HepG2 (cell line): ENCODE data around the gene RAB5B. TPM values are rescaled to one million over a fixed set of nuclear protein-coding genes. Genes with fewer than 3 reads are reported as not detected.

ENCODE experiments used
- GATAD2A ChIP-seq: IDR thresholded peaks from 2 replicates; pipeline ENCODE4 v1.6.1; 2016
- GFI1 ChIP-seq: sonication (generic); formaldehyde crosslinking; IDR thresholded peaks from 2 replicates; pipeline ENCODE4 v1.5.0; 2020; ENCODE audit warnings: missing genetic modification reagents, mild to moderate bottlenecking, borderline replicate concordance
- HNRNPLL ChIP-seq: fragments of 200-400 bp; formaldehyde crosslinking; IDR thresholded peaks from 2 replicates; pipeline ENCODE4 v1.6.1; 2017; ENCODE audit warnings: mild to moderate bottlenecking, low read depth, low read length; ENCODE audit not compliant: poor library complexity, severe bottlenecking
- PAWR ChIP-seq: sonication (generic); formaldehyde crosslinking; IDR thresholded peaks from 2 replicates; pipeline ENCODE4 v1.4.0; 2020; ENCODE audit warnings: missing genetic modification reagents, mild to moderate bottlenecking, borderline replicate concordance
- PREB ChIP-seq: sonication (generic); formaldehyde crosslinking; IDR thresholded peaks from 2 replicates; pipeline ENCODE4 v1.4.0; 2020; ENCODE audit warnings: missing genetic modification reagents
- SOX6 ChIP-seq, 2 experiments: fragments of 450-650 bp in 1 of 2; sonication (generic) in 1 of 2; formaldehyde crosslinking in 1 of 2; IDR thresholded peaks; 2 replicates each; pipeline versions ENCODE4 v1.4.0 to v1.6.1; 2017 to 2020; ENCODE audit warnings: antibody characterized with exemption in 1 of 2, mild to moderate bottlenecking in 1 of 2, missing genetic modification reagents in 1 of 2
- ZNF180 ChIP-seq: sonication (generic); formaldehyde crosslinking; IDR thresholded peaks from 2 replicates; pipeline ENCODE4 v1.4.0; 2020; ENCODE audit warnings: low read depth, missing genetic modification reagents, borderline replicate concordance
- ZNF816 ChIP-seq: sonication (generic); formaldehyde crosslinking; IDR thresholded peaks from 2 replicates; pipeline ENCODE4 v1.8.0; 2022; ENCODE audit warnings: missing genetic modification reagents, mild to moderate bottlenecking, borderline replicate concordance
- polyA plus RNA-seq, 8 experiments: library from polyadenylated mRNA; depleted of rRNA in 3 of 8; stranded (reverse) in 7 of 8; unstranded in 1 of 8; fragments of >200 nt; fragmentation: Illumina TruSeq in 4 of 8; extraction: Trizol in 4 of 8; gene quantifications; 2 replicates each; pipeline versions ENCODE4 v1.2.1 to v1.2.3, GENCODE V29; 2011 to 2016; ENCODE audit warnings: low read depth in 4 of 8, missing spikeins in 1 of 8, mixed read lengths in 1 of 8; ENCODE audit not compliant: insufficient read depth in 1 of 8
- total RNA-seq, 5 experiments: library from RNA; depleted of rRNA; stranded (reverse); fragments of >200 nt; fragmentation: Illumina TruSeq; extraction: Trizol; gene quantifications; 2 replicates each; pipeline ENCODE4 v1.2.3, GENCODE V29; 2016; ENCODE audit warnings: low read depth in 1 of 5
- TF ChIP-seq, protein P1 (sequence below): IDR thresholded peaks from 2 replicates; pipeline ENCODE4 v1.6.1; 2012; ENCODE audit warnings: inconsistent platforms
- TF ChIP-seq, protein P2 (sequence below): sonication (generic); formaldehyde crosslinking; IDR thresholded peaks from 2 replicates; pipeline ENCODE4 v1.4.0; 2020; ENCODE audit warnings: missing genetic modification reagents, borderline replicate concordance
- TF ChIP-seq, protein P3 (sequence below): sonication (generic); formaldehyde crosslinking; IDR thresholded peaks from 2 replicates; pipeline ENCODE4 v1.4.0; 2020; ENCODE audit warnings: missing genetic modification reagents
- TF ChIP-seq, protein P4 (sequence below): sonication (generic); formaldehyde crosslinking; IDR thresholded peaks from 2 replicates; pipeline ENCODE4 v1.5.0; 2020; ENCODE audit warnings: mild to moderate bottlenecking, missing genetic modification reagents, borderline replicate concordance

RAB5B gene
- total and polyA plus RNA-seq, 2 of the 13 experiments (the other 11 are each of a cell fraction or from before 2014, with no cell fraction given) = 26.0 to 68.3 TPM

- TF ChIP-seq HNRNPLL (peak; percentile 4), ZNF816 (CRISPR knock-in tag) (no peak), ZNF180 (no peak), GFI1 (CRISPR knock-in tag) (no peak), SOX6 (IDR thresholded peaks at IDR 0.05) (no peak), SOX6 (CRISPR knock-in tag; IDR thresholded peaks at IDR 0.05) (peak; percentile 27; the same call in 1 of the 2 replicates), GATAD2A (0 out of 2 replicates have a peak, but pooled peaks have one; percentile 17), PAWR (CRISPR knock-in tag) (no peak), PREB (CRISPR knock-in tag) (no peak)
- TF ChIP-seq, protein P1, sequence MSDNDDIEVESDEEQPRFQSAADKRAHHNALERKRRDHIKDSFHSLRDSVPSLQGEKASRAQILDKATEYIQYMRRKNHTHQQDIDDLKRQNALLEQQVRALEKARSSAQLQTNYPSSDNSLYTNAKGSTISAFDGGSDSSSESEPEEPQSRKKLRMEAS = 0 out of 2 replicates have a peak, but pooled peaks have one; percentile 28
- TF ChIP-seq, protein P2, sequence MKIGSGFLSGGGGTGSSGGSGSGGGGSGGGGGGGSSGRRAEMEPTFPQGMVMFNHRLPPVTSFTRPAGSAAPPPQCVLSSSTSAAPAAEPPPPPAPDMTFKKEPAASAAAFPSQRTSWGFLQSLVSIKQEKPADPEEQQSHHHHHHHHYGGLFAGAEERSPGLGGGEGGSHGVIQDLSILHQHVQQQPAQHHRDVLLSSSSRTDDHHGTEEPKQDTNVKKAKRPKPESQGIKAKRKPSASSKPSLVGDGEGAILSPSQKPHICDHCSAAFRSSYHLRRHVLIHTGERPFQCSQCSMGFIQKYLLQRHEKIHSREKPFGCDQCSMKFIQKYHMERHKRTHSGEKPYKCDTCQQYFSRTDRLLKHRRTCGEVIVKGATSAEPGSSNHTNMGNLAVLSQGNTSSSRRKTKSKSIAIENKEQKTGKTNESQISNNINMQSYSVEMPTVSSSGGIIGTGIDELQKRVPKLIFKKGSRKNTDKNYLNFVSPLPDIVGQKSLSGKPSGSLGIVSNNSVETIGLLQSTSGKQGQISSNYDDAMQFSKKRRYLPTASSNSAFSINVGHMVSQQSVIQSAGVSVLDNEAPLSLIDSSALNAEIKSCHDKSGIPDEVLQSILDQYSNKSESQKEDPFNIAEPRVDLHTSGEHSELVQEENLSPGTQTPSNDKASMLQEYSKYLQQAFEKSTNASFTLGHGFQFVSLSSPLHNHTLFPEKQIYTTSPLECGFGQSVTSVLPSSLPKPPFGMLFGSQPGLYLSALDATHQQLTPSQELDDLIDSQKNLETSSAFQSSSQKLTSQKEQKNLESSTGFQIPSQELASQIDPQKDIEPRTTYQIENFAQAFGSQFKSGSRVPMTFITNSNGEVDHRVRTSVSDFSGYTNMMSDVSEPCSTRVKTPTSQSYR = peak; percentile 88
- TF ChIP-seq, protein P3, sequence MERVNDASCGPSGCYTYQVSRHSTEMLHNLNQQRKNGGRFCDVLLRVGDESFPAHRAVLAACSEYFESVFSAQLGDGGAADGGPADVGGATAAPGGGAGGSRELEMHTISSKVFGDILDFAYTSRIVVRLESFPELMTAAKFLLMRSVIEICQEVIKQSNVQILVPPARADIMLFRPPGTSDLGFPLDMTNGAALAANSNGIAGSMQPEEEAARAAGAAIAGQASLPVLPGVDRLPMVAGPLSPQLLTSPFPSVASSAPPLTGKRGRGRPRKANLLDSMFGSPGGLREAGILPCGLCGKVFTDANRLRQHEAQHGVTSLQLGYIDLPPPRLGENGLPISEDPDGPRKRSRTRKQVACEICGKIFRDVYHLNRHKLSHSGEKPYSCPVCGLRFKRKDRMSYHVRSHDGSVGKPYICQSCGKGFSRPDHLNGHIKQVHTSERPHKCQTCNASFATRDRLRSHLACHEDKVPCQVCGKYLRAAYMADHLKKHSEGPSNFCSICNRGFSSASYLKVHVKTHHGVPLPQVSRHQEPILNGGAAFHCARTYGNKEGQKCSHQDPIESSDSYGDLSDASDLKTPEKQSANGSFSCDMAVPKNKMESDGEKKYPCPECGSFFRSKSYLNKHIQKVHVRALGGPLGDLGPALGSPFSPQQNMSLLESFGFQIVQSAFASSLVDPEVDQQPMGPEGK (CRISPR knock-in tag) = peak; percentile 82
- TF ChIP-seq, protein P4, sequence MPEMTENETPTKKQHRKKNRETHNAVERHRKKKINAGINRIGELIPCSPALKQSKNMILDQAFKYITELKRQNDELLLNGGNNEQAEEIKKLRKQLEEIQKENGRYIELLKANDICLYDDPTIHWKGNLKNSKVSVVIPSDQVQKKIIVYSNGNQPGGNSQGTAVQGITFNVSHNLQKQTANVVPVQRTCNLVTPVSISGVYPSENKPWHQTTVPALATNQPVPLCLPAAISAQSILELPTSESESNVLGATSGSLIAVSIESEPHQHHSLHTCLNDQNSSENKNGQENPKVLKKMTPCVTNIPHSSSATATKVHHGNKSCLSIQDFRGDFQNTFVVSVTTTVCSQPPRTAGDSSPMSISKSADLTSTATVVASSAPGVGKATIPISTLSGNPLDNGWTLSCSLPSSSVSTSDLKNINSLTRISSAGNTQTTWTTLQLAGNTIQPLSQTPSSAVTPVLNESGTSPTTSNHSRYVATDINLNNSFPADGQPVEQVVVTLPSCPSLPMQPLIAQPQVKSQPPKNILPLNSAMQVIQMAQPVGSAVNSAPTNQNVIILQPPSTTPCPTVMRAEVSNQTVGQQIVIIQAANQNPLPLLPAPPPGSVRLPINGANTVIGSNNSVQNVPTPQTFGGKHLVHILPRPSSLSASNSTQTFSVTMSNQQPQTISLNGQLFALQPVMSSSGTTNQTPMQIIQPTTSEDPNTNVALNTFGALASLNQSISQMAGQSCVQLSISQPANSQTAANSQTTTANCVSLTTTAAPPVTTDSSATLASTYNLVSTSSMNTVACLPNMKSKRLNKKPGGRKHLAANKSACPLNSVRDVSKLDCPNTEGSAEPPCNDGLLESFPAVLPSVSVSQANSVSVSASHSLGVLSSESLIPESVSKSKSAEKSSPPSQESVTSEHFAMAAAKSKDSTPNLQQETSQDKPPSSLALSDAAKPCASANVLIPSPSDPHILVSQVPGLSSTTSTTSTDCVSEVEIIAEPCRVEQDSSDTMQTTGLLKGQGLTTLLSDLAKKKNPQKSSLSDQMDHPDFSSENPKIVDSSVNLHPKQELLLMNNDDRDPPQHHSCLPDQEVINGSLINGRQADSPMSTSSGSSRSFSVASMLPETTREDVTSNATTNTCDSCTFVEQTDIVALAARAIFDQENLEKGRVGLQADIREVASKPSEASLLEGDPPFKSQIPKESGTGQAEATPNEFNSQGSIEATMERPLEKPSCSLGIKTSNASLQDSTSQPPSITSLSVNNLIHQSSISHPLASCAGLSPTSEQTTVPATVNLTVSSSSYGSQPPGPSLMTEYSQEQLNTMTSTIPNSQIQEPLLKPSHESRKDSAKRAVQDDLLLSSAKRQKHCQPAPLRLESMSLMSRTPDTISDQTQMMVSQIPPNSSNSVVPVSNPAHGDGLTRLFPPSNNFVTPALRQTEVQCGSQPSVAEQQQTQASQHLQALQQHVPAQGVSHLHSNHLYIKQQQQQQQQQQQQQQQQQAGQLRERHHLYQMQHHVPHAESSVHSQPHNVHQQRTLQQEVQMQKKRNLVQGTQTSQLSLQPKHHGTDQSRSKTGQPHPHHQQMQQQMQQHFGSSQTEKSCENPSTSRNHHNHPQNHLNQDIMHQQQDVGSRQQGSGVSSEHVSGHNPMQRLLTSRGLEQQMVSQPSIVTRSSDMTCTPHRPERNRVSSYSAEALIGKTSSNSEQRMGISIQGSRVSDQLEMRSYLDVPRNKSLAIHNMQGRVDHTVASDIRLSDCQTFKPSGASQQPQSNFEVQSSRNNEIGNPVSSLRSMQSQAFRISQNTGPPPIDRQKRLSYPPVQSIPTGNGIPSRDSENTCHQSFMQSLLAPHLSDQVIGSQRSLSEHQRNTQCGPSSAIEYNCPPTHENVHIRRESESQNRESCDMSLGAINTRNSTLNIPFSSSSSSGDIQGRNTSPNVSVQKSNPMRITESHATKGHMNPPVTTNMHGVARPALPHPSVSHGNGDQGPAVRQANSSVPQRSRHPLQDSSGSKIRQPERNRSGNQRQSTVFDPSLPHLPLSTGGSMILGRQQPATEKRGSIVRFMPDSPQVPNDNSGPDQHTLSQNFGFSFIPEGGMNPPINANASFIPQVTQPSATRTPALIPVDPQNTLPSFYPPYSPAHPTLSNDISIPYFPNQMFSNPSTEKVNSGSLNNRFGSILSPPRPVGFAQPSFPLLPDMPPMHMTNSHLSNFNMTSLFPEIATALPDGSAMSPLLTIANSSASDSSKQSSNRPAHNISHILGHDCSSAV (CRISPR knock-in tag) = no peak
Observed at GRCh38 chr12:56020423-56021184, 46.7 kb downstream of the RAB5B start, which contains the start of gene IKZF4 (continued).
